ENCODE results near the gene SLCO2B1.

Gene SLCO2B1

GRCh38 chr11:75193711-75194110 is 42.8 kb downstream of the SLCO2B1 start:
- H3K79me2 ChIP-seq (ENCODE audit: insufficient read depth, low read depth), result no peaks in the 10 kb centered on the region
- H3K36me3 ChIP-seq (ENCODE audit: insufficient read depth), result no peaks in the 10 kb centered on the region
- TF ChIP-seq CTCF (conservative IDR thresholded peaks at IDR 0.05; ENCODE audit: low read depth, low read length), result no peak
- no peak overlapping the region for H3K4me3 ChIP-seq (IDR thresholded peaks at IDR 0.05; ENCODE audit: insufficient read depth, low read depth, low read length)
- no peak overlapping the region for H3K4me2 ChIP-seq
- H3K9ac ChIP-seq, result no peak overlapping the region
- H3K27ac ChIP-seq, result no peak overlapping the region
- H4K20me1 ChIP-seq (ENCODE audit: insufficient read depth), result no peaks in the 10 kb centered on the region
- no peaks in the 10 kb centered on the region for H3K27me3 ChIP-seq (ENCODE audit: insufficient read depth, low read depth)
- H3K4me1 ChIP-seq (ENCODE audit: low read depth, poor library complexity, severe bottlenecking), result no peaks in the 10 kb centered on the region
- no peak overlapping the region for H2AFZ ChIP-seq (ENCODE audit: low read depth)

GRCh38 chr11:75194147-75194546 is 43.2 kb downstream of the SLCO2B1 start:
- Histone ChIP-seq H3K9ac (no peak overlapping the region), H2AFZ (ENCODE audit: low read depth) (no peak overlapping the region), H3K27me3 (ENCODE audit: insufficient read depth, low read depth) (no peaks in the 10 kb centered on the region), H3K36me3 (ENCODE audit: insufficient read depth) (no peaks in the 10 kb centered on the region), H3K4me3 (IDR thresholded peaks at IDR 0.05; ENCODE audit: insufficient read depth, low read depth, low read length) (no peak overlapping the region), H3K4me2 (no peak overlapping the region), H4K20me1 (ENCODE audit: insufficient read depth) (no peaks in the 10 kb centered on the region), H3K4me1 (ENCODE audit: low read depth, poor library complexity, severe bottlenecking) (no peaks in the 10 kb centered on the region), H3K27ac (no peak overlapping the region), H3K79me2 (ENCODE audit: insufficient read depth, low read depth) (no peaks in the 10 kb centered on the region)
- TF ChIP-seq CTCF (conservative IDR thresholded peaks at IDR 0.05; ENCODE audit: low read depth, low read length), result no peak

GRCh38 chr11:75195167-75195962 is 44.5 kb downstream of the SLCO2B1 start:
- Histone ChIP-seq H3K9ac (no peak overlapping the region), H3K4me1 (ENCODE audit: low read depth, poor library complexity, severe bottlenecking) (no peaks in the 10 kb centered on the region)

GRCh38 chr11:75196426-75196825 is 45.5 kb downstream of the SLCO2B1 start:
- Histone ChIP-seq H3K27me3 (ENCODE audit: insufficient read depth, low read depth) (no peaks in the 10 kb centered on the region), H4K20me1 (ENCODE audit: insufficient read depth) (no peaks in the 10 kb centered on the region), H3K9ac (no peak overlapping the region), H3K4me1 (ENCODE audit: low read depth, poor library complexity, severe bottlenecking) (no peaks in the 10 kb centered on the region), H3K4me3 (IDR thresholded peaks at IDR 0.05; ENCODE audit: insufficient read depth, low read depth, low read length) (no peak overlapping the region), H2AFZ (ENCODE audit: low read depth) (no peak overlapping the region), H3K79me2 (ENCODE audit: insufficient read depth, low read depth) (no peaks in the 10 kb centered on the region), H3K4me2 (no peak overlapping the region), H3K27ac (no peak overlapping the region), H3K36me3 (ENCODE audit: insufficient read depth) (no peaks in the 10 kb centered on the region)
- TF ChIP-seq CTCF (conservative IDR thresholded peaks at IDR 0.05; ENCODE audit: low read depth, low read length), result no peak

More at GRCh38 chr11:75195167-75195962, 44.5 kb downstream of the SLCO2B1 start:
- no peak overlapping the region for H3K4me3 ChIP-seq (IDR thresholded peaks at IDR 0.05; ENCODE audit: insufficient read depth, low read depth, low read length)
- H2AFZ ChIP-seq (ENCODE audit: low read depth), result no peak overlapping the region
- TF ChIP-seq CTCF (conservative IDR thresholded peaks at IDR 0.05; ENCODE audit: low read depth, low read length), result no peak
- H3K27ac ChIP-seq, result no peak overlapping the region
- no peaks in the 10 kb centered on the region for H4K20me1 ChIP-seq (ENCODE audit: insufficient read depth)
- H3K4me2 ChIP-seq, result no peak overlapping the region
- H3K36me3 ChIP-seq (ENCODE audit: insufficient read depth), result no peaks in the 10 kb centered on the region
- H3K27me3 ChIP-seq (ENCODE audit: insufficient read depth, low read depth), result no peaks in the 10 kb centered on the region
- no peaks in the 10 kb centered on the region for H3K79me2 ChIP-seq (ENCODE audit: insufficient read depth, low read depth)
